A549 treated with AZD9567 at 1 μM for 4 hours (cell line): ENCODE data around the gene EPHB1. TPM values are rescaled to one million over a fixed set of nuclear protein-coding genes. Genes with fewer than 3 reads are reported as not detected.

Experiments
- total RNA-seq: library from RNA; stranded (reverse); fragments of 200-300 nt; extraction: Qiagen RNA extraction; gene quantifications from 5 replicates; pipeline ENCODE4 v1.2.3, GENCODE V29; 2022; ENCODE audit not compliant: insufficient read depth

Gene EPHB1
- total RNA-seq: 0.06 to 0.15 TPM (median 0.09 TPM) in 4 of 5 replicates, not detected in the other

DNA sequence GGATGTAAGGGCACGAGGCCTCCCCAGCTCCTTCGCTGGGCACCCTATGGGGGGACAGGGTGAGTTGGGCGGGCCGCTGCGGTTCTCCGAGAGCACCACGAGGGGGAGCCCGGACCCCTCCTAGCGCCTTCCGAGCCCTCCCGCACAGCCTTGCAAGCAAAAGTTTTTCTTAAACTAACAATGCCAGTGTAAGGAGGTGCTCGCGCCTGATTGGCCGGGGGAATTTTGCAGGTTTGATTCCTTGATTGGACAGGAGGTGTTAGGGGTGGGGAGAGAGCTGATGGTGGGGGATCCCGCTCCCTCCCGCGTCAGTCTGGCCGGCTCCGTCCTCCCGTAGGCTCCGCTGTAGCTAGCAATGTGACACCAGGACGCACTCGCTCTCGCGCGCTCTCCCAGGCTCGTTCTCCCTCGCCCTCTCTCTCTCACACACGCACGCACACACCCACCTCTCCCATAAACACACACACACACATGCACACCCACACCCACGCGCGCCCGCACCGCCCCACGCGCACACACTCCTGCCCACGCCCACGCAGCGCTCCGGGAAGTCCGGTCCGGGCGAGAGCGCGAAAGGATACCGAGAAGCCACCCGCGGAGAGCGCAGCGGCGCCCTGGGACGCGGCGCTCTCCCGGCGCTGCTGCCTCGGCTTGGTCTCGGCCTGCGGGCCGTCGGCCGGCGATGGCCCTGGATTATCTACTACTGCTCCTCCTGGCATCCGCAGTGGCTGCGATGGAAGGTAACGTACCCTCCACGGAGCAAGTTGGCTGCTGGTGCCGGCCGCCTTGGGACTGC is at the start of gene EPHB1:
Gene EPHB1 (plus strand): TSS at position 311 of the 796 bp plus-strand sequence.

Other genes with a start within 250 kb of the EPHB1 start
- gene KY, start 144.2 kb upstream of the EPHB1 start, total RNA-seq: 0.05 to 0.17 TPM in 2 of 5 replicates, not detected in the others